ENCODE results near the gene FAM151A.

The FAM151A gene

GRCh38 chr1:54623216-54624007, at the start of gene FAM151A:
TSS of gene FAM151A (minus strand) at chr1:54623525. CDS start at chr1:54623395, 130 bp downstream.
- no peak for DNase-seq

DNA sequence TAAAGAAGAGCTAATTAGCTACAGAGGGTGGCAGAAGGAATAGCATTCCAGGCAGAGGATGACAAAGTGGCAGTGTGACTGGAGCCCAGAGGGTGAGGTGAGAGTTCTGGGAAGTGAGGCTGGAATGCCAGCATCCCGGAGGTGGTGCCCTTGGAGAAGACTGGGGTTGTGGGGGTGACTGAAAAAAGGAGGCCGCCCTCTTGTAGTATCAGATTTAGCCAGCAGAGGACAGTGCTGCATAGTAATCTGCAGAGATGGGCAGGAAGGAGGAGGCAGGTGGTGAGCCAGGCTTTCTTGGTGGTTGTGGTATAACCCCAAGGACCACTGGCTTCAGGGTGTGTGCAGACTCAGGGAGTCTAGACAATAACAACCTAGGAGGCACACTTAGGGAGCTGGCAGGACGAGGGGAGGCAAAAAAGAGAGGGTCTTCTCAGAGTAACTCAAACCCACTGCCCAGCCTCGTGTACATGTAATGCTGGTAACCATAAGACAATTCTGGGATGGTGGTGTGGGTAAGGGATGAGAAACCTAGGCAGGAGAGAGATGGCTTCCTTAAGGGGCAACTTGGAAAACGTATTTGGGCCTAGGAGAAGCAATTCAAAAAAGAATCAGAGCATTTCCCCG, 48.8 kb upstream of the FAM151A start:
- DNase-seq: peak in 1 of 2 experiments; percentile 60

GRCh38 chr1:54668567-54668966, 45.2 kb upstream of the FAM151A start:
- no peak for DNase-seq

- DNase-seq: no peak
Observed at GRCh38 chr1:54667797-54668196, 44.5 kb upstream of the FAM151A start.

GRCh38 chr1:54666333-54666732, 43.0 kb upstream of the FAM151A start:
- DNase-seq: no peak

DNA sequence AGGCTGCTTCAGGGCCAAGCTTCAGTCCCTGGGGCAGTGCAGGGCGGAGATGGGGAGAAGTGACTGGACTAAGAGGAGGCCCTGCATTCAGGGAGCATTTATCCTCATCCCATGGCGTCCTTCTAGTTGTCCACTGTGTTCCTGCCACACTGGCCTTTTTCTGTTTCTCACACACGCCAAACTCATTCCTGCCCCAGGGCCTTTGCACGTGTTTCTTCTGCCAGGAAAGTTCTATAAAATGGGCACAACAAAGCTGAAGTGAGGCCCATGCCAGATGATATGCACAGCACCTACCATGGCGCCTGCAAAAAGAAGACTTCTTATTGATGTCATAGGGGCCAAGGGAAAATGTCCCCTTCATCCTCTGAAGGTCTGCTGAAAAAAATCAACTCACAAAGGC, 42.5 kb upstream of the FAM151A start:
- no peak for DNase-seq

- DNase-seq: no peak
Observed at GRCh38 chr1:54664364-54664763, 41.0 kb upstream of the FAM151A start.

GRCh38 chr1:54663725-54664124, 40.4 kb upstream of the FAM151A start:
- DNase-seq: no peak

DNA sequence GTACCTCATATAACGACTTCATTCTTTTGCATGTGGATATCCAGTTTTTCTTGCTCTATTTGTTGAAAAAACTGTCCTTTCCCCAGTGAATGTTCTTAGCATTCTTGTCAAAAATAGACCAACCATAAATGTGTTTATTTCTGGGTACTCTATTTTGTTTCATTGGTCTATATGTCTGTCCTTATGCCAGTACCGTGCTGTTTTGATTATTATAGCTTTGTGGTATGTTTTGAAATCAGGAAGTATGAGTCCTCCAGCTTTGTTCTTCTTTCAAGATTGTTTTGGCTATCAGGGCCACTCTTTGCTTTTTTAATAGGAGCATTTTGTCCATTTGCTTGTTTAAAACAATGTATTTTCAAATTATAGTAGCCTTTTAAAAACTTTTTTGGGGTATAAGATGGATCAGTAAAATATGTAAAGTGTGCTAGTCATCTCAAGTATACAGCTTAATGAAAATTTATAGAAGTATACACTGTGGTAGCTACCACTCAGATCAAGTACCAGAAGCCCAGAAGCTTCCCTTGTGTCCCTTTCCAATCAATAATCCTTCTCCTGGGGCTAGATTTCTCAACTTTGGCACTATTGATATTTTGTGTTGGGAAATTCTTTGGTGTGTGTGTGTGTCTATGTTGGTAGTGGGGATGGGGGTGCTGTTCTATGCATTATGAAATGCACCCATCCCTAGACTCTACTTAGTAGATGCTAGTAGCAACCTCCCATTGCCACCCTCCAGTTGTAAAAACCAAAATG, 35.0 kb upstream of the FAM151A start:
- no peak for DNase-seq

GRCh38 chr1:54653036-54653435, 29.7 kb upstream of the FAM151A start:
- no peak for DNase-seq

- no peak for DNase-seq
Observed at GRCh38 chr1:54652168-54652567, 28.8 kb upstream of the FAM151A start.

DNA sequence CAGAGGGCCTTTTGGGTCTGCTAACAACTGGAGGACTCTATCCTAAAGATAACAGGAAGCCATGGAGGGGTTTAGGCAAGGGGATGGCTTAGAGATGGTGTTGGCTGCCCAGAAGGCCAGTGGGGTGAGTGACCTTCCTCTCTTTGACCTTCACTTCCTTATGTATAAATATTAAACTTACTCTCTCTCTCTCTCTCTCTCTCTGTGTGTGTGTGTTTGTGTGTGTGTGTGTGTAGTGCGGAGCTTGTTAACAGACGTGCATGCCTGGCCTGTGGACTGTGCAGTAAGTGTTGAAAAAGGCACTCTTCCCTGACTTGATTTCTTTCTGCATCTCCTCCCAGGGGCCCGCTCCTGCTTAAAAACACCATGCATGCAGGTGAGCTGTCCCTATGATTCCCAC, 28.3 kb upstream of the FAM151A start:
- DNase-seq: no peak

- no peak for DNase-seq
Observed at GRCh38 chr1:54650417-54650816, 27.1 kb upstream of the FAM151A start.

GRCh38 chr1:54649921-54650320, 26.6 kb upstream of the FAM151A start:
- no peak for DNase-seq

GRCh38 chr1:54649130-54649898, 26.0 kb upstream of the FAM151A start:
- no peak for DNase-seq

- no peak for DNase-seq
Observed at GRCh38 chr1:54645806-54646676, 22.7 kb upstream of the FAM151A start.

DNA sequence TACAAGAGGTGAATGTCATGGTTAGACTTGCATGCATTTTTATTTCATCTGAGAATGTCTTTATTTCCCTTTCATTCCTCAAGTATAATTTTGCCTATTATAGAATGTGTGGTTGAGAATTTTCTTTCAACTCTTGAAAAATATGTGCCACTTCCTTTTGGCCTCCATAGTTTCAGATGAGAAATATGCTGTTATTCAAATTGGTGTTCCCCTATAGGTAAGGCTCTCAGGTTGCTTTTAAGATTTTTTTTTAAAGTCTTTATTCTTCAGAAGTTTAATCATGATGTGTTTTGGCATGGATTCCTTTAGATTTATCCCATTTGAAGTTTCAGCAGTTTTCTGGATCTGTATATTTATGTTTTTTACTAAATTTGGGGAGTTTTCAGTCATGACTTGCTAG, 20.4 kb upstream of the FAM151A start:
- no peak for DNase-seq

- no peak for DNase-seq
Observed at GRCh38 chr1:54640863-54641836, 17.8 kb upstream of the FAM151A start, which contains the start of gene MROH7. TSS of gene MROH7 (plus strand) at chr1:54641786. CDS start at chr1:54652927, 11,141 bp downstream.

DNA sequence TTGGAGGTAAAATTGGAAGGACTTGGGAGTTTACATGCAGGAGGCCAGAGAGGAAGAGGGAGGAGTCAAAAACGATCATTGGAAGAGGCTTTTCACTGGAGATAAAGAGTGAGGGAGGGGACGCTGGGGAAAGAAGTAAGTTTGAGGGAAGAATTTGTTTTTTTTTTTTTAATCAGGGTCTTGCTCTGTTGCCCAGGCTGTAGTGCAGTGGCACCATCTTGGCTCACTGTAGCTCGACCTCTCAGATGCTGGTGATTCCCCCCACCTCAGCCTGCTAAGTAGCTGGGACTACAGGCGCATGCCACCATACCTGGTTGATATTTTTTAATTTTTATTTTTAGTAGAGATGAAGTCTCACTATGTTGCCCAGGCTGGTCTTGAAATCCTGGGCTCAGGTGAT, 17.0 kb upstream of the FAM151A start:
- DNase-seq: no peak

Data from NCI-H524 (cell line).